ENCODE results near the gene RAD51B.

GRCh38 chr14:68279777-68280233, 460.2 kb downstream of the RAD51B start:
- TF ChIP-seq SP2 (tag by site-specific recombination; IDR thresholded peaks at IDR 0.05): no peak
- no peak for TF ChIP-seq ZBTB8A (tag by site-specific recombination; IDR thresholded peaks at IDR 0.05)
- TF ChIP-seq CTCF (tag by site-specific recombination; IDR thresholded peaks at IDR 0.05): no peak
- TF ChIP-seq ZNF704 (tag by site-specific recombination; IDR thresholded peaks at IDR 0.05): no peak
- TF ChIP-seq ZNF121 (tag by site-specific recombination; IDR thresholded peaks at IDR 0.05): no peak

Measured in HEK293 (cell line).